Heart right ventricle (tissue), 16 donors: ENCODE data around the gene BCAN. TPM values are rescaled to one million over a fixed set of nuclear protein-coding genes. Genes with fewer than 3 reads are reported as not detected.
A peak's percentile ranks its signal among the peaks of the same experiment; 100 is the strongest.

ENCODE experiments used
- ATAC-seq, 8 donors: fragments of 200-7000 bp; cut with Tn5 transposase; one replicate each; pipeline ENCODE4 v1.9.1; 2020; ENCODE audit warnings: mild to moderate bottlenecking in 8 of 8, moderate library complexity in 8 of 8, moderate number of reproducible peaks in 1 of 8
- DNase-seq, 2 donors: peaks; one replicate each; pipeline ENCODE4 v3.0.0-alpha.2; 2020
- H3K27ac ChIP-seq, 10 donors: fragments of 200-600 bp; sonication (generic) in 2 of 10; one replicate each; pipeline versions ENCODE4 v1.5.0 to v1.8.0; 2020 to 2022; ENCODE audit warnings: mild to moderate bottlenecking in 3 of 10
- H3K27me3 ChIP-seq, 7 donors: fragments of 200-600 bp; one replicate each; pipeline ENCODE4 v1.8.0; 2021 to 2022; ENCODE audit warnings: mild to moderate bottlenecking in 2 of 7
- H3K36me3 ChIP-seq, 9 donors: fragments of 200-600 bp; sonication (generic) in 1 of 9; one replicate each; pipeline versions ENCODE4 v1.5.0 to v1.8.0; 2020 to 2022; ENCODE audit warnings: mild to moderate bottlenecking in 2 of 9
- H3K4me1 ChIP-seq, 9 donors: fragments of 200-600 bp; sonication (generic) in 1 of 9; one replicate each; pipeline versions ENCODE4 v1.5.0 to v1.8.0; 2020 to 2022; ENCODE audit warnings: mild to moderate bottlenecking in 4 of 9
- H3K4me3 ChIP-seq, 10 donors: fragments of 200-600 bp; sonication (generic) in 2 of 10; one replicate each; pipeline versions ENCODE4 v1.5.0 to v1.8.0; 2020 to 2022; ENCODE audit warnings: mild to moderate bottlenecking in 7 of 10, moderate library complexity in 2 of 10
- H3K9me3 ChIP-seq, 11 donors: fragments of 200-600 bp in 10 of 11; sonication (generic) in 2 of 11; one replicate each; pipeline versions ENCODE4 v1.5.0 to v1.8.0; 2013 to 2022; ENCODE audit warnings: mild to moderate bottlenecking in 2 of 11, control low read depth in 1 of 11, moderate library complexity in 1 of 11
- CTCF ChIP-seq, 9 donors: fragments of 200-600 bp; sonication (generic) in 2 of 9; IDR thresholded peaks; one replicate each; pipeline versions ENCODE4 v1.5.0 to v1.8.0; 2021 to 2022; ENCODE audit warnings: antibody characterized with exemption in 9 of 9, mild to moderate bottlenecking in 5 of 9, moderate library complexity in 1 of 9
- WGBS, 2 donors: extraction: QIAGEN DNeasy Blood & Tissue Kit; methylation state at CpG; one replicate each; pipeline ENCODE4 v1.1.7; 2013; ENCODE audit warnings: inconsistent platforms in 1 of 2; 5-methylcytosine and 5-hydroxymethylcytosine counted together
- intact Hi-C, 10 donors: fragments of 100-400 bp; cut with DNase I; formaldehyde crosslinking; loops; one replicate each; pipeline versions ENCODE4 v1.11.1 to v1.14.2; 2022
- polyA plus RNA-seq, 2 donors: library from polyadenylated mRNA; stranded (reverse); fragments of 200-250 nt; gene quantifications; one replicate each; pipeline ENCODE4 v1.2.3, GENCODE V29; 2013
- total RNA-seq, 10 donors: library from RNA; stranded (reverse); fragmentation: NEBNext Ultra II Directional in 3 of 10; extraction: Animal tissue kit (Norgen Biotek cat#: 25700) in 3 of 10; gene quantifications; one replicate each; pipeline versions ENCODE4 v1.2.1 to v1.2.4, GENCODE V29; 2021 to 2023
- donor health status: Arrhythmogenic right ventricular cardiomyopathy.
- donor health status: ischemic (EF 13 %, LVEDD 7.1; RV severe dilation, severe dysfunction).
- donor health status: healthy with polysubstance abuse.
- donor health status: DM: no; HTN: yes; CAD: no.
- donor health status: DM: no; HTN: no; CAD: no.
- donor health status: ischemic (EF 25% LVEDD 6.9; RV normal size, moderate dysfunction).
- donor health status: ischemic (EF 25% LVEDD 5.7; RV mildly dilated, moderate dysfunction).
- donor health status: healthy.
- donor health status: DM: yes; HTN: yes; CAD: no.
- donor health status: Ischemic cardiomyopathy.
- donor health status: ischemic (EF 35%, LVEDD 5.7; RV mildly dilated, moderate dysfunction).
- donor health status: nonischemic (EF 11% LVEDD 7.7; RV severe dilation, severe dysfunction).
- donor health status: DM: yes; HTN: yes; CAD: no.
- donor health status: PGD.
- donor health status: ischemic (EF 29% LVEDD 5.4; RV normal size, mild dysfunction).
- donor health status: nonischemic (EF 23%, LVEDD 6.1; RV moderate dilation, normal function).

The BCAN gene
- total and polyA plus RNA-seq, 12 donors = 0.14 to 0.52 (median 0.24) TPM; not detected in 4

- intact Hi-C loops = loop anchor here in 1 of 10 donors (10.0 kb wide), 1 partner anchor 113 kb away; no protein-coding TSS in a partner anchor
- Histone ChIP-seq H3K9me3 (no peaks in the 10 kb centered on the region), H3K27ac (no peak overlapping the region), H3K4me1 (peaks cover 7 to 25% (median 15%) of the 10 kb centered on the region in 9 donors), H3K4me3 (no peak overlapping the region), H3K36me3 (peaks cover 0 to 63% (median 22%) of the 10 kb centered on the region in 9 donors), H3K27me3 (no peaks in the 10 kb centered on the region)
- ATAC-seq (no peak), DNase-seq (no peak)
- TF ChIP-seq CTCF (IDR thresholded peaks at IDR 0.05) = no peak
- 93 to 95% methylated on average over 5 of the region's 5 CpGs for WGBS, 2 donors
These were observed 43.8 kb upstream of the BCAN start for GRCh38 chr1:156598125-156598524.

GRCh38 chr1:156598731-156599432 lies 43.0 kb upstream of the BCAN start:
- Histone ChIP-seq H3K36me3 (peaks cover 0 to 55% (median 22%) of the 10 kb centered on the region in 9 donors), H3K9me3 (no peaks in the 10 kb centered on the region), H3K27ac (no peak overlapping the region), H3K4me1 (peaks cover 7 to 25% (median 15%) of the 10 kb centered on the region in 9 donors), H3K4me3 (no peak overlapping the region), H3K27me3 (no peaks in the 10 kb centered on the region)
- DNase-seq (no peak), ATAC-seq (no peak)
- TF ChIP-seq CTCF (IDR thresholded peaks at IDR 0.05) = no peak
- intact Hi-C loops = loop anchor here in 1 of 10 donors (10.0 kb wide), 1 partner anchor 114 kb away; no protein-coding TSS in a partner anchor
- WGBS, 2 donors = 86 to 88% methylated on average over 4 of the region's 4 CpGs

- Histone ChIP-seq H3K4me3 (no peak overlapping the region), H3K9me3 (no peaks in the 10 kb centered on the region), H3K4me1 (peaks cover 7 to 25% (median 15%) of the 10 kb centered on the region in 9 donors), H3K27me3 (no peaks in the 10 kb centered on the region), H3K36me3 (peaks cover 0 to 46% (median 13%) of the 10 kb centered on the region in 9 donors), H3K27ac (no peak overlapping the region)
- 82 to 84% methylated on average over 3 of the region's 3 CpGs for WGBS, 2 donors
- ATAC-seq = no peak
- DNase-seq = no peak
- intact Hi-C loops = loop anchor here in 6 of 10 donors (5.0 to 10.0 kb wide), 5 partner anchors 98 to 215 kb away; partner anchors contain the start of gene MEF2D (in 1 of the 6)
- TF ChIP-seq CTCF (IDR thresholded peaks at IDR 0.05) = peak in 1 of 9 donors; percentile 13
These were observed 42.1 kb upstream of the BCAN start for GRCh38 chr1:156599811-156600210.

GRCh38 chr1:156600733-156601121 lies 41.2 kb upstream of the BCAN start:
- intact Hi-C loops = loop anchor here in 5 of 10 donors (5.0 to 10.0 kb wide), 5 partner anchors 98 to 216 kb away; partner anchors contain the start of gene MEF2D (in 1 of the 5)
- H3K9me3 ChIP-seq = no peaks in the 10 kb centered on the region

More at GRCh38 chr1:156600733-156601121, 41.2 kb upstream of the BCAN start:
- ATAC-seq = peak in 5 of 8 donors; percentile 6 to 18 (median 10)
- TF ChIP-seq CTCF (IDR thresholded peaks at IDR 0.05) = no peak
- H3K4me3 ChIP-seq = peak overlapping the region; percentile 34 to 85 (median 70)
- no peaks in the 10 kb centered on the region for H3K27me3 ChIP-seq
- H3K36me3 ChIP-seq = peaks cover 0 to 37% (median 6%) of the 10 kb centered on the region in 9 donors
- DNase-seq = no peak
- peak overlapping the region in 7 of 10 donors; percentile 57 to 84 (median 80) for H3K27ac ChIP-seq
- 2 to 5% methylated on average over 13 of the region's 13 CpGs for WGBS, 2 donors
- peaks cover 7 to 25% (median 15%) of the 10 kb centered on the region in 9 donors for H3K4me1 ChIP-seq
